ENCODE results near the gene PNMT.

Gene PNMT

GRCh38 chr17:39667945-39668924 lies at the start of gene PNMT:
TSS of gene PNMT (plus strand) at chr17:39668453. CDS start at chr17:39668476, 23 bp downstream.
- Histone ChIP-seq H3K27me3 (ENCODE audit: control insufficient read depth in 1 of 2, insufficient read depth in 2 of 2, low read length in 2 of 2) (peaks cover 25 to 76% of the 10 kb centered on the region in 2 donors), H3K9me3 (ENCODE audit: low read length) (no peaks in the 10 kb centered on the region), H3K4me1 (ENCODE audit: insufficient read depth, low read length) (peaks cover 6% of the 10 kb centered on the region), H3K36me3 (ENCODE audit: insufficient read depth, low read length) (no peaks in the 10 kb centered on the region), H3K4me3 (ENCODE audit: low read depth in 1 of 2, low read length in 2 of 2) (peak within 1 kb of the TSS; percentile 12 to 38), H3K9ac (ENCODE audit: low read length) (no peak within 1 kb of the TSS), H3K27ac (ENCODE audit: low read depth, low read length) (no peak within 1 kb of the TSS)

DNA sequence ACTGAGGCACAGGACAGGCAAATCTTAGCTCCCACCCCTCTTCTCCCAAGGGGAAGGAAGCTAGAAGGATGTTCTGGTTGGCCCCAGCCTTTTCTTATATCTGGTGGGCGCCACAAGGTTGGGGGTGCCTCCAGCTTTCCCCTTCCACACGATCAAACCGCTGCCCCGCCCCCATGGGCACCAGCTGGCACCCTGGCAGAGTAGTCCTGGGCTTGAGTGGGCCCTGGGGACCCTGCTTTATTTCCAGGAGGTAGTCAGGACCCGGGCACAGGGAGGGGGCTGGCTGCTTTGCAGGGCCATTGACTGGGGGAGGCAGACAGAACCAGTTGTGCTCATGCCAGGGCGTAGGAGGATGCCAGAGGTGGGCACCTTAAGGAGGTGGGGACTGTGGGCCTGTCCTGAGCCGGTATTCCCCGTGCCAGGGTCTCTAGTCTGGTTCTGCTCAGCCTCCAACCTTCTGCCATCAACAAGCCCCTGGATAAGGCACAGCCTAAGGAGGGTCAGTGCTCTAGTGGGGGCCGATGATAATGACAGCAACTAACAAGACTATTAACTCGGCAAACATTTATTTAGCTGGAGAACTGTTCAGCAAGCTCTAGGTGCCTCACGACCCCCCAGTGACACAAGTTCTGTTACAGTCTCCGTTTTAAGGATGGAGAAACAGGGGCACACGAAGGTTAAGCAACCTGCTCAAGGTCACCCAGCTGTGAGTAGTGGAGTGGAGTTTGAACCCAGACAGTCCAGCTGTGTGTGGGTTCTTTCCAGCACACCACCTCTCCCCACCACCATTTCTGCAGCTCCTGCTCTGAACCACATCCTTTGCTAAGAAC lies 49.1 kb upstream of the PNMT start:
- no peak overlapping the region for H3K27ac ChIP-seq (ENCODE audit: low read depth, low read length)
- H3K36me3 ChIP-seq (ENCODE audit: insufficient read depth, low read length), result no peaks in the 10 kb centered on the region
- no peak overlapping the region for H3K9ac ChIP-seq (ENCODE audit: low read length)
- H3K27me3 ChIP-seq (ENCODE audit: control insufficient read depth in 1 of 2, insufficient read depth in 2 of 2, low read length in 2 of 2), result peaks cover 0 to 8% of the 10 kb centered on the region in 2 donors
- H3K4me1 ChIP-seq (ENCODE audit: insufficient read depth, low read length), result peaks cover 7% of the 10 kb centered on the region
- H3K4me3 ChIP-seq (ENCODE audit: low read depth in 1 of 2, low read length in 2 of 2), result no peak overlapping the region
- no peaks in the 10 kb centered on the region for H3K9me3 ChIP-seq (ENCODE audit: low read length)

- H3K9me3 ChIP-seq (ENCODE audit: low read length), result no peaks in the 10 kb centered on the region
- no peaks in the 10 kb centered on the region for H3K36me3 ChIP-seq (ENCODE audit: insufficient read depth, low read length)
- no peak overlapping the region for H3K4me3 ChIP-seq (ENCODE audit: low read depth in 1 of 2, low read length in 2 of 2)
- H3K27me3 ChIP-seq (ENCODE audit: control insufficient read depth in 1 of 2, insufficient read depth in 2 of 2, low read length in 2 of 2), result peaks cover 3 to 14% of the 10 kb centered on the region in 2 donors
- H3K9ac ChIP-seq (ENCODE audit: low read length), result no peak overlapping the region
- peaks cover 7% of the 10 kb centered on the region for H3K4me1 ChIP-seq (ENCODE audit: insufficient read depth, low read length)
- H3K27ac ChIP-seq (ENCODE audit: low read depth, low read length), result no peak overlapping the region
These were observed 48.5 kb upstream of the PNMT start for GRCh38 chr17:39619786-39620101.

DNA sequence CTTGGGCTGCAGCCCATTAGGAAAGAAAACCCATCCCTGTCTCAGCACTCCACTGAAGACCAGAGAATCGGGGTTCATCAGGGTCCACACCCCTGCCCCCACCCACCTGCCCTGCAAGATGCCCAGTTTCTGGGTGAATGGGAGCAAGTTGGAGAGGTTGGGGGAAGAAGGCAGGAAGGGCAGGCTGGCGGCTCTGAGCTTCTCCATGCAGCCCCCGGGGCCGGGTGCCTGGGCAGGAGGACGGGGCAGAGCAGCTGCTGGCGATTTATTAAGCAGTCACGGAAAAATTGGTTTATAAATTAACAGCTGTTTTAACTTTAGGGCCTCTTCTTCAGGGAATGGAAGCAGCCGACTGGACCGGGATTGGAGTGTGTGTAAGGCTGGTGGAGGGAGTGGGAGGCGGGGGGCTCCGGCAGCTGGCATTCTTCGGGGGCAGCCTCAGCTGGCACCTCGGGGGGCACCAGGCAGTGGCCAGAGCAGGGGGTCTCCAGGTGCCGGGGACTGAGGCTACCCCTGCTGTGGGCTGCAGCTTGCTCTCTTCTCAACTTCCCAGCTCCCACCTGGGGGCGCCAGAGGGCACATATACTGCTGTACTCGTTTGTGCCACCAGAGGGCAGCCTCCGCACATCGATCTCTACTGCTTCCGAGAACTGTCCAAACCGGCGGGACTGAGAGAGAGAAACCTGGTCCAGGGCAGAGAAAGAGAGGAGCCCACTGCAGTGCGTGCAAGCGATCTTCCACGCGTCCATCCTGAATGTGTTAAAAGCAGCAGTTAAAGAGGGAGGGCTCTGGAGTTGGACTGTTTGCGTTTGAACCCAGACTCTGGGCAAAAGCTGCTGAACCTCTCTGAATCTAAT lies 46.5 kb upstream of the PNMT start:
- Histone ChIP-seq H3K36me3 (ENCODE audit: insufficient read depth, low read length) (no peaks in the 10 kb centered on the region), H3K4me1 (ENCODE audit: insufficient read depth, low read length) (peaks cover 7% of the 10 kb centered on the region), H3K27me3 (ENCODE audit: control insufficient read depth in 1 of 2, insufficient read depth in 2 of 2, low read length in 2 of 2) (peaks cover 18 to 30% of the 10 kb centered on the region in 2 donors), H3K9me3 (ENCODE audit: low read length) (no peaks in the 10 kb centered on the region), H3K27ac (ENCODE audit: low read depth, low read length) (no peak overlapping the region), H3K4me3 (ENCODE audit: low read depth in 1 of 2, low read length in 2 of 2) (peak overlapping the region in 1 of 2 donors; percentile 12), H3K9ac (ENCODE audit: low read length) (no peak overlapping the region)

DNA sequence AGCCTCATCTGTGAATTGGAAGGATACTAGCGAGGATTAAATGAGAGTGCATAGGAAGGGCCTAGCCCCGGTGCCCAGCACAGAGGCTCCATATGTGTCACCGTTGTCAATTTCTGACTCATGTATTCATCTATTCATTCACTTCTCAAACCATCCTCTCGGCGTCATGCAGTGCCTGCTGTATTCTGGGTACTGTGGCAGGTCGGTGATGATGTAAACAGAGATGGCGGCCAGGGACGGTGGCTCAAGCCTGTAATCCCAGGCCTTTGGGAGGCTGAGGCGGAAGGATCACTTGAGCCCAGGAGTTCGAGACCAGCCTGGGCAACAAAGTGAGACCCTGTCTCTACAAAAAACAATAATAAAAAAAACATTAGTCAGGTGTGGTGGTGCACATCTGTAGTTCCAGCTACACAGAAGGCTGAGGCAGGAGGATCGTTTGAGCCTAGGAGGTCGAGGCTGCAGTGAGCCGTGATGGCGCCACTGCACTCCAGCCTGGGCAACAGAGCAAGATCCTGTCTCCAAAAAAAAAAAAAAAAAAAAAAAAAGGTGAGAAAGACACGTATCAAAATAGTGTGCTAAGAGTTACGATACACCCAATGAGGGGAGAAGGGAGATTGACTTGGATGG lies 45.8 kb upstream of the PNMT start:
- no peaks in the 10 kb centered on the region for H3K36me3 ChIP-seq (ENCODE audit: insufficient read depth, low read length)
- H3K27ac ChIP-seq (ENCODE audit: low read depth, low read length), result no peak overlapping the region
- peaks cover 21 to 30% of the 10 kb centered on the region in 2 donors for H3K27me3 ChIP-seq (ENCODE audit: control insufficient read depth in 1 of 2, insufficient read depth in 2 of 2, low read length in 2 of 2)
- H3K4me3 ChIP-seq (ENCODE audit: low read depth in 1 of 2, low read length in 2 of 2), result peak overlapping the region in 1 of 2 donors; percentile 12
- peaks cover 7% of the 10 kb centered on the region for H3K4me1 ChIP-seq (ENCODE audit: insufficient read depth, low read length)
- H3K9me3 ChIP-seq (ENCODE audit: low read length), result no peaks in the 10 kb centered on the region
- no peak overlapping the region for H3K9ac ChIP-seq (ENCODE audit: low read length)

DNA sequence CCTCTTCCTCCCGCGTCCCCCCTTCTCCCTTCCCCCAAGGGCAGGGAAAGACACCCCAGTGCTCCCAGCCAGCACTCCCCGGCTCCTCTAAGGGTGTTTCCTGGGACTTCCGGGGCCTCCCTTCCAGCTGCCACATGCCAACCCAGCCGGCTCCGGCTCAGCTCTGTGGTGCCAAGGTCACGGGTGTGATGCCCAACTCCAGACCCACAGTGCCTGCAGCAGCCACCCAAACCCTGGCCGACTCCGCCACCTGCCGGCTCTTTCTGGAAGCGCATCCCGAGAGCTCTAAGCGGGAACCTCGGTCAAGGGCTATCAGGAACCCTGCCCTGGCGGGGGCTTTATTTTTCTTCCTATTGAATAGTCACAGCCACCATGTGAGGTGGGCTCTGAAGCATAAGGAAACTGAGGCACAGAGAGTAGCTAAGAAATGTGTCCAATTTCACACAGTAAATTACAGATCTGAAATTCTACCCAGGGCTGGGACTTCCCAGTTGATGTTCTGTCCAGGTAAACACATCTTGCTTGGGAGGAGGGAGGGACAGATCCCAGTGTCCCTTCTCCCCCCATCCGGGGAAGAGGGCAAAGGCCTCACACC lies 44.8 kb upstream of the PNMT start:
- Histone ChIP-seq H3K4me1 (ENCODE audit: insufficient read depth, low read length) (peaks cover 4% of the 10 kb centered on the region), H3K9ac (ENCODE audit: low read length) (no peak overlapping the region), H3K27me3 (ENCODE audit: control insufficient read depth in 1 of 2, insufficient read depth in 2 of 2, low read length in 2 of 2) (peaks cover 22 to 38% of the 10 kb centered on the region in 2 donors), H3K27ac (ENCODE audit: low read depth, low read length) (no peak overlapping the region), H3K36me3 (ENCODE audit: insufficient read depth, low read length) (no peaks in the 10 kb centered on the region), H3K4me3 (ENCODE audit: low read depth in 1 of 2, low read length in 2 of 2) (no peak overlapping the region), H3K9me3 (ENCODE audit: low read length) (no peaks in the 10 kb centered on the region)

DNA sequence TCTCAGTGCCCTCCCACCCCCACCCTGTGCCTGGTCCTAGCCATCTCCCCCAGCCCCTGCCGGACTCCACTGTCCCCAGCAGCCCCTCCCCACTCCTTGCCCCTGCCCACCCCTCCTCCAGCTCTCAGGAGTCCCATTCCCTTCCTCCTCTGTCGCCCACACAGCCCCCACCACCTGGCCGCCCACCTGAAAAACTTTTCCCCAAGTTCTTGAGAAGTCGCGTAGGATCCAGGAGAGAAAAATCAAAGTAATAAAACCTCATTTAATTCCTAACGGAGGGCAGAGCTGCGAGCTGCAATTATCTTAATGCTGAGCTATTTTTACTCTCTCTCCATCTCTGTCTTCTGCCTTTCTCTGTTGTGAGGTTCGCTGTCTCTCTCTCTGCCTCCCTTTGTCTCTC lies 43.9 kb upstream of the PNMT start:
- H3K9me3 ChIP-seq (ENCODE audit: low read length), result no peaks in the 10 kb centered on the region
- no peaks in the 10 kb centered on the region for H3K36me3 ChIP-seq (ENCODE audit: insufficient read depth, low read length)
- H3K27ac ChIP-seq (ENCODE audit: low read depth, low read length), result no peak overlapping the region
- H3K27me3 ChIP-seq (ENCODE audit: control insufficient read depth in 1 of 2, insufficient read depth in 2 of 2, low read length in 2 of 2), result peaks cover 25 to 38% of the 10 kb centered on the region in 2 donors
- no peaks in the 10 kb centered on the region for H3K4me1 ChIP-seq (ENCODE audit: insufficient read depth, low read length)
- no peak overlapping the region for H3K9ac ChIP-seq (ENCODE audit: low read length)
- no peak overlapping the region for H3K4me3 ChIP-seq (ENCODE audit: low read depth in 1 of 2, low read length in 2 of 2)

- H3K9ac ChIP-seq (ENCODE audit: low read length), result no peak overlapping the region
These were observed 43.0 kb upstream of the PNMT start for GRCh38 chr17:39625198-39625785.

DNA sequence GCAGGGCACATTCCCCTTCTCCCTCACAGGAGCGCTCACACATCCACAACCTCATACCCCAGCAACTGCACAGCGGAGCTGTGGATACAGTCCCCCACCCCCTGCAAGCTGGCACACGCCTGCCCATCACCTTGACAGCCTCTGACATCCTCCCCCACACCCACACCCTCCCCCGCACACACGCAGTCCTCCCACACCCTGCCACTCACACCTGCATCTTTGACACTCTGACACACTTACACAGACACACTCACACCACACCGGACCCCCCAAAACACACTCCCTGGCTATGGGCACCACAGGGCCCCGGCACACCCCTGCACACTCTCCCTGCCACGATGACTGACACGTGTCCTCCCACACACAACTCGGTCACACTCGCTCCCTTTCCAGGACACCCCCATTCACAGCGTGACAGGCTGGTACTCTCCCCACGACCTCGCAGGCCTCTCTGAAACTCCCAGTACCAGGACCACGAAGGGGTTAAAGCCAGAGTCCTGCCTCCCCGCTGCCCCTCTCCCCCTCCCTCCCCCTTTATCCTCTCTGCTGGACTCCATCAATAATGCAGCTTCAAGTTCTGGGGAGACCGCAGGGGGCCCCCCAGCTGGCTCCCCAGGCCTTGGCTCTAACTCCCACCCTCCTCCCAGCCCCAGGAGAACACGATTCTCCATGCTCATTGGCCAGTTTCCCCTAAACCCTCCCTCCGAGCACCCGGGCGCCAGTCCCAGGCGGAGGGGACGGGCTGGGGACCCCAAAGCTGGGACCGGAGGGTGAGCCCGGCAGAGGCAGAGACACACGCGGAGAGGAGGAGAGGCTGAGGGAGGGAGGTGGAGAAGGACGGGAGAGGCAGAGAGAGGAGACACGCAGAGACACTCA lies 41.8 kb upstream of the PNMT start, which contains the start of gene PPP1R1B:
TSS of gene PPP1R1B (plus strand) at position 782 of the 876 bp plus-strand sequence. CDS start 441 bp downstream, outside the sequence.
- H3K4me1 ChIP-seq (ENCODE audit: insufficient read depth, low read length), result no peaks in the 10 kb centered on the region
- no peak within 1 kb of the TSS for H3K9ac ChIP-seq (ENCODE audit: low read length)
- no peaks in the 10 kb centered on the region for H3K36me3 ChIP-seq (ENCODE audit: insufficient read depth, low read length)
- H3K27ac ChIP-seq (ENCODE audit: low read depth, low read length), result no peak within 1 kb of the TSS
- peak within 1 kb of the TSS in 1 of 2 donors; percentile 32 for H3K4me3 ChIP-seq (ENCODE audit: low read depth in 1 of 2, low read length in 2 of 2)
- H3K9me3 ChIP-seq (ENCODE audit: low read length), result no peaks in the 10 kb centered on the region
- H3K27me3 ChIP-seq (ENCODE audit: control insufficient read depth in 1 of 2, insufficient read depth in 2 of 2, low read length in 2 of 2), result peaks cover 25 to 53% of the 10 kb centered on the region in 2 donors

More at GRCh38 chr17:39625198-39625785, 43.0 kb upstream of the PNMT start:
- Histone ChIP-seq H3K27me3 (ENCODE audit: control insufficient read depth in 1 of 2, insufficient read depth in 2 of 2, low read length in 2 of 2) (peaks cover 25 to 48% of the 10 kb centered on the region in 2 donors), H3K4me3 (ENCODE audit: low read depth in 1 of 2, low read length in 2 of 2) (no peak overlapping the region), H3K4me1 (ENCODE audit: insufficient read depth, low read length) (no peaks in the 10 kb centered on the region), H3K36me3 (ENCODE audit: insufficient read depth, low read length) (no peaks in the 10 kb centered on the region), H3K9me3 (ENCODE audit: low read length) (no peaks in the 10 kb centered on the region), H3K27ac (ENCODE audit: low read depth, low read length) (no peak overlapping the region)

All from muscle layer of colon (tissue), 2 donors.